Measurements from ENCODE around the gene DNAH11.

DNA sequence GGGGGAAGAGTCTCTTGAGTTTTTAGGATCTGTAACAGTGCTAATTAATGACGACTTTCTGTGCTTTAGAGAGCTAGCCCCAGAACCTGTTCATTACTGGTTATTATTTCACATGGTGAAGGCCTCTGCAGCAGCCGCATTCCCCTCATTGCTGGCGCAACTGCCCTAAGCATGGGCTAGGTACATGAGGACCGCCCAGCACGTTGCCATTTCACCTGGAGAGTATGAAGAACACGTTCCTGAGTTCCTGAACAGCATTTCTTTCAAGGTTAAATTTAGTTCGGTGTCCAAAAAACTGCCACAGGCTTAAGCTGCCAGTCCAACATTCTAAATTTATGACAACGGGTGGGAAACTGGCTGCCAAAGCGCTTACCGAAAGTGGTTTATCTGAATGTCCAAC, 177.0 kb downstream of the DNAH11 start:
- TF ChIP-seq CTCF (conservative IDR thresholded peaks at IDR 0.05) (no peak), ZFX (IDR thresholded peaks at IDR 0.05) (no peak)

Data from C4-2B (cell line).